H1 (cell line): ENCODE data around the gene RNASE13. TPM values are rescaled to one million over a fixed set of nuclear protein-coding genes. Genes with fewer than 3 reads are reported as not detected.

ENCODE experiments used
- CTCF ChIA-PET: fragments of 300-600 bp; sonication (Branson Sonifier 250); formaldehyde crosslinking; loops from one replicate; lab custom pipeline; 2021; ENCODE audit not compliant: partially characterized antibody; lab: Charles Lee
- POLR2A ChIA-PET: fragments of 300-600 bp; sonication (Branson Sonifier 250); formaldehyde crosslinking; loops from one replicate; lab custom pipeline; 2021; ENCODE audit warnings: inconsistent platforms; ENCODE audit not compliant: partially characterized antibody; lab: Charles Lee
- DNase-seq, 2 experiments: peaks; one replicate each; pipeline versions ENCODE4 v3.0.0 to v3.0.0-alpha.2; 2010 to 2022; ENCODE audit warnings: low spot score in 2 of 2, low read depth in 1 of 2, mixed read lengths in 1 of 2
- FAIRE-seq: peaks from 2 replicates; lab custom pipeline; 2011; peaks lifted over from hg19 to GRCh38; lab: Jason Lieb, UNC
- H2AFZ ChIP-seq: 2 replicates; pipeline ENCODE4 v1.8.1; 2012; ENCODE audit warnings: low read length, inconsistent platforms
- H2AK5ac ChIP-seq: 2 replicates; pipeline ENCODE4 v1.6.1; 2013; ENCODE audit warnings: low read depth, low read length
- H2BK120ac ChIP-seq: replicated peaks from 2 replicates; pipeline ENCODE3; 2013; ENCODE audit warnings: low read depth, low read length, inconsistent platforms
- H2BK12ac ChIP-seq: 2 replicates; pipeline ENCODE4 v1.6.1; 2013; ENCODE audit warnings: low read depth, low read length
- H2BK15ac ChIP-seq: 2 replicates; pipeline ENCODE4 v1.6.1; 2013; ENCODE audit warnings: low read length
- H2BK20ac ChIP-seq: 2 replicates; pipeline ENCODE4 v1.6.1; 2013; ENCODE audit warnings: low read length
- H2BK5ac ChIP-seq: 2 replicates; pipeline ENCODE4 v1.6.1; 2013; ENCODE audit warnings: low read depth, low read length
- H3K14ac ChIP-seq: 2 replicates; pipeline ENCODE4 v1.6.1; 2013; ENCODE audit warnings: inconsistent platforms; ENCODE audit not compliant: insufficient read length
- H3K18ac ChIP-seq: 2 replicates; pipeline ENCODE4 v1.6.1; 2013; ENCODE audit warnings: low read length; ENCODE audit errors: extremely low read depth
- H3K23ac ChIP-seq: 2 replicates; pipeline ENCODE4 v1.6.1; 2013; ENCODE audit warnings: inconsistent platforms; ENCODE audit not compliant: insufficient read length
- H3K23me2 ChIP-seq: 2 replicates; pipeline ENCODE4 v1.6.1; 2013; ENCODE audit warnings: low read depth, low read length
- H3K27ac ChIP-seq: 2 replicates; pipeline ENCODE4 v1.6.1; 2011; ENCODE audit warnings: low read depth, low read length, inconsistent platforms
- H3K27me3 ChIP-seq, 4 experiments: replicated peaks in 1 of 4; 1 replicate in 1 of 4; 2 replicates in 3 of 4; pipeline versions ENCODE4 v1.6.1 to v1.8.1; 2011 to 2013; ENCODE audit warnings: low read length in 3 of 4, mild to moderate bottlenecking in 3 of 4, inconsistent platforms in 2 of 4, mixed read lengths in 2 of 4, moderate library complexity in 1 of 4; ENCODE audit not compliant: control insufficient read depth in 3 of 4, insufficient read depth in 3 of 4; ENCODE audit errors: extremely low read depth in 1 of 4
- H3K36me3 ChIP-seq, 4 experiments: 2 replicates each; pipeline versions ENCODE4 v1.6.1 to v1.8.1; 2011 to 2013; ENCODE audit warnings: mild to moderate bottlenecking in 4 of 4, low read length in 3 of 4, moderate library complexity in 2 of 4, control low read depth in 1 of 4, inconsistent platforms in 1 of 4; ENCODE audit not compliant: insufficient read depth in 4 of 4, control insufficient read depth in 2 of 4
- H3K4ac ChIP-seq: replicated peaks from 2 replicates; pipeline ENCODE3; 2013; ENCODE audit warnings: low read length, low read depth, mixed read lengths, inconsistent platforms; ENCODE audit not compliant: insufficient read length
- H3K4me1 ChIP-seq, 4 experiments: replicated peaks in 1 of 4; 1 replicate in 1 of 4; 2 replicates in 3 of 4; pipeline versions ENCODE4 v1.6.1 to v1.8.1; 2011 to 2013; ENCODE audit warnings: low read length in 3 of 4, inconsistent platforms in 2 of 4, mixed read lengths in 1 of 4; ENCODE audit not compliant: insufficient read depth in 4 of 4, control insufficient read depth in 3 of 4
- H3K4me2 ChIP-seq, 2 experiments: 2 replicates each; pipeline versions ENCODE4 v1.6.1 to v1.8.1; 2011 to 2013; ENCODE audit warnings: low read depth in 2 of 2, low read length in 2 of 2, control low read depth in 1 of 2, inconsistent platforms in 1 of 2, mild to moderate bottlenecking in 1 of 2; ENCODE audit not compliant: insufficient read depth in 1 of 2
- H3K4me3 ChIP-seq, 4 experiments: fragments of 200-600, 300-600 bp in 1 of 4; sonication (generic), shearing (Covaris generic), sonication (Bioruptor Twin) in 1 of 4; 2 replicates each; pipeline versions ENCODE4 v1.5.1 to v1.8.1; 2011 to 2016; ENCODE audit warnings: low read length in 4 of 4, low read depth in 3 of 4, control low read depth in 2 of 4, inconsistent platforms in 2 of 4, mild to moderate bottlenecking in 2 of 4, mixed read lengths in 1 of 4, moderate library complexity in 1 of 4; ENCODE audit not compliant: insufficient read depth in 2 of 4; ENCODE audit errors: extremely low read depth in 1 of 4
- H3K56ac ChIP-seq: replicated peaks from 2 replicates; pipeline ENCODE3; 2013; ENCODE audit warnings: low read depth, mild to moderate bottlenecking, mixed read lengths, low read length, inconsistent platforms; ENCODE audit not compliant: insufficient read length
- H3K79me1 ChIP-seq: 2 replicates; pipeline ENCODE4 v1.6.1; 2013; ENCODE audit warnings: low read depth, low read length, control low read depth
- H3K79me2 ChIP-seq, 2 experiments: 2 replicates each; pipeline versions ENCODE4 v1.6.1 to v1.8.1; 2012 to 2013; ENCODE audit warnings: low read length in 2 of 2, mild to moderate bottlenecking in 2 of 2, inconsistent platforms in 1 of 2; ENCODE audit not compliant: insufficient read depth in 2 of 2, control insufficient read depth in 1 of 2
- H3K9ac ChIP-seq, 4 experiments: replicated peaks in 1 of 4; 1 replicate in 1 of 4; 2 replicates in 3 of 4; pipeline versions ENCODE4 v1.6.1 to v1.8.1; 2011 to 2013; ENCODE audit warnings: low read depth in 3 of 4, low read length in 3 of 4, control low read depth in 2 of 4, mild to moderate bottlenecking in 2 of 4, moderate library complexity in 2 of 4, inconsistent platforms in 1 of 4; ENCODE audit errors: extremely low read depth in 1 of 4
- H3K9me3 ChIP-seq, 2 experiments: 2 replicates each; pipeline versions ENCODE4 v1.6.1 to v1.8.1; 2012 to 2013; ENCODE audit warnings: mild to moderate bottlenecking in 2 of 2, moderate library complexity in 2 of 2, control low read depth in 1 of 2, inconsistent platforms in 1 of 2, low read depth in 1 of 2, low read length in 1 of 2, mixed read lengths in 1 of 2; ENCODE audit not compliant: insufficient read depth in 2 of 2
- H4K20me1 ChIP-seq, 2 experiments: replicated peaks in 1 of 2; 2 replicates each; pipeline versions ENCODE3 to v1.8.1; 2011 to 2013; ENCODE audit warnings: inconsistent platforms in 2 of 2, low read length in 2 of 2, mild to moderate bottlenecking in 1 of 2; ENCODE audit not compliant: insufficient read depth in 2 of 2, control insufficient read depth in 1 of 2
- H4K5ac ChIP-seq: 2 replicates; pipeline ENCODE4 v1.6.1; 2013; ENCODE audit warnings: low read length, low read depth, mixed read lengths, inconsistent platforms; ENCODE audit not compliant: insufficient read length
- H4K8ac ChIP-seq: 2 replicates; pipeline ENCODE4 v1.8.0; 2013; ENCODE audit warnings: mild to moderate bottlenecking, moderate library complexity, low read length, inconsistent platforms; ENCODE audit not compliant: insufficient read depth; ENCODE audit errors: extremely low read depth
- H4K91ac ChIP-seq: replicated peaks from 2 replicates; pipeline ENCODE3; 2013; ENCODE audit warnings: low read length, mixed read lengths, inconsistent platforms; ENCODE audit not compliant: insufficient read length
- E2F6 ChIP-seq: IDR thresholded peaks from 2 replicates; pipeline ENCODE4 v1.6.1; 2012; ENCODE audit warnings: inconsistent platforms
- EZH2 ChIP-seq: fragments of 200-600 bp; sonication (generic); IDR thresholded peaks from 2 replicates; pipeline ENCODE4 v1.7.1; 2012; ENCODE audit warnings: low read depth, mild to moderate bottlenecking, moderate library complexity, low read length, inconsistent platforms; ENCODE audit not compliant: severe bottlenecking
- POLR2AphosphoS5 ChIP-seq: IDR thresholded peaks from 2 replicates; pipeline ENCODE4 v1.6.1; 2011; ENCODE audit warnings: low read depth, low read length
- SAP30 ChIP-seq: fragments of 300-600 bp; sonication (generic); IDR thresholded peaks from 2 replicates; pipeline ENCODE4 v1.7.1; 2012; ENCODE audit warnings: low read length, moderate library complexity, mild to moderate bottlenecking, inconsistent platforms; ENCODE audit not compliant: insufficient read depth, insufficient replicate concordance
- SUZ12 ChIP-seq: fragments of 200-600 bp; sonication (generic); IDR thresholded peaks from 2 replicates; pipeline ENCODE4 v1.6.1; 2012; ENCODE audit warnings: mild to moderate bottlenecking, inconsistent platforms, low read length, moderate library complexity, mixed read lengths
- WGBS, 2 experiments: shearing (Covaris generic) in 1 of 2; methylation state at CpG; one replicate each; pipeline versions ENCODE4 v1.1.6 to v1.1.7; 2013 to 2015; ENCODE audit warnings: low lambda C conversion rate in 2 of 2, mixed read lengths in 2 of 2, inconsistent platforms in 1 of 2, low coverage in 1 of 2, missing lambda C conversion rate in 1 of 2; ENCODE audit not compliant: insufficient replicate concordance in 2 of 2, insufficient coverage in 1 of 2, insufficient read length in 1 of 2; ENCODE audit errors: extremely low coverage in 1 of 2, missing lambda C conversion rate in 1 of 2; 5-methylcytosine and 5-hydroxymethylcytosine counted together
- polyA plus RNA-seq, 7 experiments: library from polyadenylated mRNA; depleted of rRNA in 3 of 7; stranded (reverse) in 5 of 7; unstranded in 2 of 7; fragments of >200 nt in 5 of 7; fragments of 200-250 nt in 2 of 7; gene quantifications; 1 replicate in 5 of 7; 2 replicates in 1 of 7; 4 replicates in 1 of 7; pipeline versions ENCODE4 v1.2.1 to v1.2.3, GENCODE V29; 2011 to 2013; ENCODE audit warnings: missing spikeins in 2 of 7, mixed read lengths in 2 of 7
- total RNA-seq: library from RNA; stranded (reverse); fragmentation: NEBNext Ultra II Directional; extraction: Animal tissue kit (Norgen Biotek cat#: 25700); gene quantifications from 2 replicates; pipeline ENCODE4 v1.2.1, GENCODE V29; 2021
- TF ChIP-seq, protein P1 (sequence below): IDR thresholded peaks from 2 replicates; pipeline ENCODE4 v1.6.1; 2011; ENCODE audit warnings: low read length, improper control_type of control experiment

RNASE13 gene
- total and polyA plus RNA-seq, 2 of the 8 experiments (the other 6 are each of a cell fraction or from before 2014, with no cell fraction given) = not detected

GRCh38 chr14:21023817-21024584, 10.6 kb downstream of the RNASE13 start:
- Histone ChIP-seq H2BK15ac (no peak overlapping the region), H2BK120ac (no peak overlapping the region), H4K8ac (peak overlapping the region; percentile 39; the same call in 1 of the 2 replicates), H4K91ac (no peak overlapping the region), H2AFZ (no peak overlapping the region), H3K14ac (no peak overlapping the region), H2BK12ac (peak overlapping the region; percentile 85), H3K4me1 (peaks cover 4 to 22% (median 14%) of the 10 kb centered on the region in 4 experiments; a peak in 6 of 7 replicates), H2AK5ac (no peak overlapping the region), H2BK20ac (no peak overlapping the region), H2BK5ac (no peak overlapping the region), H3K27ac (no peak overlapping the region), H3K18ac (peak overlapping the region; percentile 95), H3K56ac (no peak overlapping the region), H4K5ac (no peak overlapping the region), H3K27me3 (peaks cover 2 to 25% (median 22%) of the 10 kb centered on the region in 4 experiments; a peak in 6 of 7 replicates), H4K20me1 (no peaks in the 10 kb centered on the region), H3K4ac (no peak overlapping the region), H3K23me2 (peaks cover 17% of the 10 kb centered on the region), H3K79me2 (no peaks in the 10 kb centered on the region), H3K4me3 (peak overlapping the region; percentile 55 to 92 (median 70)), H3K9ac (peak overlapping the region in 2 of 4 experiments; percentile 24 to 31; a peak in 1 of 7 replicates), H3K23ac (no peak overlapping the region), H3K4me2 (peak overlapping the region; percentile 76 to 94), H3K9me3 (no peaks in the 10 kb centered on the region), H3K79me1 (no peaks in the 10 kb centered on the region), H3K36me3 (peaks cover 0 to 5% (median under 1%) of the 10 kb centered on the region in 4 experiments; a peak in 3 of 8 replicates)
- ChIA-PET CTCF (interaction anchor here (0.6 to 16.1 kb wide), 13 partner anchors 8 to 576 kb away, joined by 3 to 371 read pairs (median 5); partner anchors contain the start of genes ARHGEF40 and RNASE7), POLR2A (interaction anchor here (1.0 to 3.4 kb wide), 12 partner anchors 8 to 79 kb away, joined by 3 to 19 read pairs (median 4); partner anchors contain the start of genes ARHGEF40 and RNASE13)
- WGBS, 2 experiments = 30% methylated on average over 15 of the region's 17 CpGs; no CpG with 5 or more reads in 1 of the 2 experiments
- DNase-seq (no peak), FAIRE-seq (no peak)
- TF ChIP-seq E2F6 = no peak
- TF ChIP-seq SUZ12 = 0 out of 2 replicates have a peak, but pooled peaks have one; percentile 4
- TF ChIP-seq POLR2AphosphoS5 = no peak
- TF ChIP-seq EZH2 = peak; percentile 6
- peak; percentile 44 for TF ChIP-seq SAP30
- TF ChIP-seq, protein P1, sequence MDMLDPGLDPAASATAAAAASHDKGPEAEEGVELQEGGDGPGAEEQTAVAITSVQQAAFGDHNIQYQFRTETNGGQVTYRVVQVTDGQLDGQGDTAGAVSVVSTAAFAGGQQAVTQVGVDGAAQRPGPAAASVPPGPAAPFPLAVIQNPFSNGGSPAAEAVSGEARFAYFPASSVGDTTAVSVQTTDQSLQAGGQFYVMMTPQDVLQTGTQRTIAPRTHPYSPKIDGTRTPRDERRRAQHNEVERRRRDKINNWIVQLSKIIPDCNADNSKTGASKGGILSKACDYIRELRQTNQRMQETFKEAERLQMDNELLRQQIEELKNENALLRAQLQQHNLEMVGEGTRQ = no peak
